ENCODE measurements around the gene RFX5.
"Not testable (repeated sequence)": the region's sequence is repeated elsewhere in the genome, so short reads cannot be mapped to it uniquely, and the experiment has no call there.

Gene RFX5

DNA sequence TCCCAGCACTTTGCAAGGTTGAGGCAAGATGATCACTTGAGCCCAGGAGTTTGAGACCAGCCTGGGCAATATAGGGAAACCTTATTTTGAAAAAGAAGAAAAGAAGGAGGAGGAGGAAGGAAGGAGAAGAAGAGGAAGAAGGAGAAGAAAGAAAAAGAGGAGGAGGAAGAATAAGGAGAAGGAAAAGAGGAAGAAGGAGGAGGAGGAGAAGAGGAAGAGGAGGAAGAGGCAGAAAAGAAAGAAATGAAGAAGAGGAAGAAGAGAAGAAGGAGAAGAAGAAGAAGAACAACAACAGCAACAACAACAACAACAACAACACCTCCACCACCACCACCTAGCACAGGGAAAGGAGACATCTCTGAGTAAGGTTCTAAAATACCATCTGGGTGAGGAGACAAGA lies 14.8 kb upstream of the RFX5 start:
- no peak for DNase-seq

GRCh38 chr1:151356696-151357095 lies 9.6 kb upstream of the RFX5 start:
- no peak for DNase-seq

- DNase-seq, result peak; percentile 84
Observed at GRCh38 chr1:151352021-151352718, 5.1 kb upstream of the RFX5 start.

DNA sequence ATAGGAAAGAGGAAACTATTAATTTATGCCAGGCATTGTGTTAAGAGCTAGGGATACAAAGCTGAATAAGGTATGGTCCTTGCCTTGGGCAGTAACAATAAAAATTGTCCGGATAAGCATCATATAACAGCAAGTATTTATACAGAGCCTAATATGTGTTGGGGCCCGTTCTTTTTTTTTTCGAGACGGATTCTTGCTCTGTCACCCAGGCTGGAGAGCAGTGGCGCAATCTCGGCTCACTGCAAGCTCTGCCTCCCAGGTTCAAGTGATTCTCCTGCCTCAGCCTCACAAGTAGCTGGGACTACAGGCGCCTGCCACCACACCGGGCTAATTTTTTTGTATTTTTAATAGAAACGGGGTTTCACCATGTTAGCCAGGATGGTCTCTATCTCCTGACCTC lies 3.3 kb upstream of the RFX5 start:
- DNase-seq, result not testable (repeated sequence)

- DNase-seq, result no peak
Observed at GRCh38 chr1:151347523-151348246, 633 bp upstream of the RFX5 start.

- DNase-seq, result no peak
Observed at GRCh38 chr1:151346082-151346768, 827 bp downstream of the RFX5 start.

DNA sequence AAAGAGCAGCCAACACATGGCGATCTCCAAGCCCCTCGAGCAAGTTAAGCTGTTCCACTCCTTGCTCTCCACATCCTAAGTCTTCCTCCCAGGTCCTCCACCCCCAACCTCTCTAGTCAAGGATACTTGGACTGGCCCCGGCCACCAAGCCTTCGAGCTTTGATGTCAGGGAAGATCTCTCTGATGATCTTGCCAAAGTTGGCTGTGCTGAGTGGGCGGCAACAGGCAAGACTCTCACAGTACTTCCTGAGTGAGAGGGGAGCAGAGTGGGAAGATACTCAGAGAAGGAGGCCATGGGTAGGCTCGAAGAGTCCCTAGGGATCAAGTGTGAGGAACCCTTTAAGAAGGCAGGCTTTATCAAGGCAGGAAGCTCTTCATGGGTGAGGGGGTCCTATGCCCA lies 2.8 kb downstream of the RFX5 start:
- DNase-seq, result no peak

DNA sequence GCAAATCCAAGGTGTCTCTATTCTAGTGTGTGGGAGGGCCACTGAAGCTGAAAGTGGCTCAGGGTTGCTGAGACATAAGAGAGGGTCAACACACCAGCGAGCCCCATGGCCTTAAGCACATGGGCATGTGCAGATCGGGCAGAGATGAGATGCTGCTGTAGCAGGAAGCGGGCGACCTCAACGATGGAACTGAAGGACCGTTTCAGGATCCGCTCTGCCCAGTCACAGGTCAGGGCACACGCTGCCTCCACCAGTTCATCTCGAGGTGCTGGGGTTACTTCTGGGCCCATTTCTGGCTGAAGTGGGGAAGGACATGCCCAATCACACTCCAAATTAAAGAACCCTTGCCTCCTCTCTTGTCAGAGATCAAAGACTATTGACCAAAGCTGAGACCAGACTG lies 3.5 kb downstream of the RFX5 start:
- no peak for DNase-seq

- DNase-seq, result no peak
Observed at GRCh38 chr1:151342569-151342968, 4.5 kb downstream of the RFX5 start.

GRCh38 chr1:151342021-151342420 lies 5.0 kb downstream of the RFX5 start:
- no peak for DNase-seq

- DNase-seq, result peak; percentile 68
Observed at GRCh38 chr1:151340870-151341754, 5.9 kb downstream of the RFX5 start.

DNA sequence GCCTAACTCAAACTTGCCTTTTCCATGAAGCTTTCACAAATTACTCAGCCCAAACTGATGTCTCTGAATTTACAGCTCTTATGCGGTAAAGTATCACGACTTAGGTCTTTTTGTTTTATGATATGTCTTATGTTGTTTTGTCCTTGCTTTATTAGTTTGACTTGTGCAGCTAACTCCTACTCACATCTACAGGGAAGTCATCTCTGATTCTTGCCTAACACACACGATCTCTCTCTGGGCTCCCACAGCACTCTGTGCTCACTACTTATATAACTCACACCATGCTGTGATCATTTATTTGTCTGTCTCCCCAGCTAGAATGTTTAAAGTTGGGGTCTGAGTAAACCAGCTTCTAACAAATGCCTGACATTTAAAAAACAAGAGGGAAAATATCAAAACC lies 10.5 kb downstream of the RFX5 start:
- DNase-seq, result no peak

DNA sequence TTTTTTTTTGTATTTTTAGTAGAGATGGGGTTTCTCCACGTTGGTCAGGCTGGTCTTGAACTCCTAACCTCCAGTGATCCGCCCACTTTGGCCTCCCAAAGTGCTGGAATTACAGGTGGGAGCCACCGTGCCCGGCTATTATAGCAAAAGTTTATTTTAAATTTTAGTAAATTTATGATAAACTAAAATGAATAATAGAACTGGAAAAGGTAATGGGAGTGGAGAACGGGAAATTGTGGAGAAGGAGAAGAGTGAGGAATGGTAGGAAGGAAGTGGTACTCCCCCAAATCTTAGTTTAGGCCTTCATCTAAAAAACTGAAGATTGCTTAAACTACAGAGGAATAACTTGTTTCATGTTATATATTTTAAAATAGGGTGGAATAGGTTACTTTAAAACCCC lies 12.2 kb downstream of the RFX5 start:
- no peak for DNase-seq

DNA sequence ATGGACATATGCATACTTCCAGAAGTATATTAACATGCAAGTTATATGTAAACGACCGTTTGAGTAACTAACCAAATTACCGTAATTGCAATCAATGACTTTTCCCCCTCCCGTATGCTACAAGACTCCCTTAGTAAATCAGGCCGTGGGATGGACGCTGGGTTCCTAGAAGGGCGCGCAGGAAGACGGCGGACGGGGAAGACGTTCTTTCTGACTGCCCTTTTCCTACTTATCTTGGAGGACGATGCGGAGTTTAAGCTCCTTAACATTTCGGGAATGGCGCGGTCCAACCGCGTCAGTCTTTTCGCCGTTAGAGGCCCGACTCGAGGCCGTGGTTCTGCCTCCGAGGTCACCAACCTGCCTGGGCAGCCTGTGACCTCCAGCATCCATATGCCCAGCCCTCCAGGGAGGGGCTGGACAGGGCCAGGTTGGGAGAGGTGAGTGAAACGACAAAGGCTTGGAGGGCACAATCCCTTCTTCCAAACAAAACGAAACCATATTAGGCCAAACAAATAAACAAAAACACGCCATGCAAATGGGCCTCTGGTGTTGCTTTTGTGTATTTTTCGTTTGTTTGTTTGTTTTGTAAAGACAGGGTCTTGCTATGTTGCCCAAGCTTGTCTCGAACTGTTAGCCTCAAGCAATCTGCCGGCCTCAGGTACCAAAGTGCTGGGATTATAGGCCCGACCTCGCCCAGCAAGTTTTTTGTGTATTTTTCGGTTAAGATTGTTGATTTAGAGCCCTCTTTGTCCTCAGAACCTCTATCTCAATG lies 19.0 kb downstream of the RFX5 start:
- no peak for DNase-seq

GRCh38 chr1:151327223-151327902 lies 19.7 kb downstream of the RFX5 start, which contains the start of gene PI4KB:
TSS of gene PI4KB (minus strand) at chr1:151327416. CDS start at chr1:151316481, 10,935 bp downstream.
- peak; percentile 96 for DNase-seq

DNA sequence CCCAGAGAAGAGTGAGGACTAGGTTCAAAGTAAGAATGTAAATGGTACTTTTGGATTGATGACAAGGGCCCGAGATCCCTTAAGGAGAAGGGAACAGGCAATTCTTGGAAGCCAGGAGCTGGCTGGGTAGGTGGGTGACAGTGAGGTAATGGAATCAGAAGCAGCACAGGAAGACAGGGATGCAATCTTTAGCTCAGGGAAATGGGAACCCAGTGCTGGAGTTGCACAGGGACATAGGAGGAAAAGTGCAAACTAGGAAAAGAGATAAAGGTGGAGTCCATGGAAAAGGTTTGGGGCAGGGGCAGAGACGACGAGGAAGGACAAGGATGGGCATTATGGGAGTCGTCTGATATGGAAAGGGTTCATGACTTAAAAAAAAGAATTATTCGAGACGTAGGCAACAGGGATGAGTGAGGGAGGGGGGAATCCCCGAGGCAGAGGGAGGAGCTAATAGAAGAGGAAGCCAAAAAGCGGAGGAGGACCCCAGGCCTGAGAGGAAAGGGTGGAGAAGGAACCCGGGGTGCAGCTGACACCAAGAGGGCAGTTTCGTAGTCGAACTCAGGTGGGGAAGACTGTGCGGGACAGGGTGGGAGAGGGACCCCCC lies 20.3 kb downstream of the RFX5 start:
- no peak for DNase-seq

- no peak for DNase-seq
Observed at GRCh38 chr1:151325646-151326429, 21.2 kb downstream of the RFX5 start.

- DNase-seq, result no peak
Observed at GRCh38 chr1:151325231-151325630, 21.8 kb downstream of the RFX5 start.

- no peak for DNase-seq
Observed at GRCh38 chr1:151324390-151324930, 22.6 kb downstream of the RFX5 start.

GRCh38 chr1:151318975-151319374 lies 28.1 kb downstream of the RFX5 start:
- no peak for DNase-seq
